ENCODE results near the gene EIF4A3. TPM values are rescaled to one million over a fixed set of nuclear protein-coding genes. Genes with fewer than 3 reads are reported as not detected.

EIF4A3 gene
- total RNA-seq, 2 donors from 2014 or later: 99.8 to 114 TPM

- Histone ChIP-seq H3K9me3 (no peaks in the 10 kb centered on the region), H3K27me3 (no peaks in the 10 kb centered on the region), H3K4me3 (no peak overlapping the region), H3K36me3 (no peaks in the 10 kb centered on the region), H3K9ac (ENCODE audit: low read depth in 2 of 2, low read length in 2 of 2) (no peak overlapping the region), H3K27ac (no peak overlapping the region), H3K4me1 (no peaks in the 10 kb centered on the region)
- no peak for TF ChIP-seq CTCF (IDR thresholded peaks at IDR 0.05)
- DNase-seq: no peak
- intact Hi-C loops (cut with DNase I): no loop called here
Measured at GRCh38 chr17:80108036-80108971, 38.6 kb downstream of the EIF4A3 start.

GRCh38 chr17:80107231-80108021 is 39.5 kb downstream of the EIF4A3 start:
- Histone ChIP-seq H3K36me3 (no peaks in the 10 kb centered on the region), H3K27ac (no peak overlapping the region), H3K27me3 (no peaks in the 10 kb centered on the region), H3K9ac (ENCODE audit: low read depth in 2 of 2, low read length in 2 of 2) (no peak overlapping the region), H3K4me1 (no peaks in the 10 kb centered on the region), H3K9me3 (no peaks in the 10 kb centered on the region), H3K4me3 (no peak overlapping the region)
- no peak for DNase-seq
- intact Hi-C loops (cut with DNase I): no loop called here
- TF ChIP-seq CTCF (IDR thresholded peaks at IDR 0.05): no peak

- Histone ChIP-seq H3K36me3 (no peaks in the 10 kb centered on the region), H3K4me3 (no peak overlapping the region), H3K9ac (ENCODE audit: low read depth in 2 of 2, low read length in 2 of 2) (no peak overlapping the region), H3K27ac (no peak overlapping the region), H3K4me1 (no peaks in the 10 kb centered on the region), H3K9me3 (no peaks in the 10 kb centered on the region), H3K27me3 (no peaks in the 10 kb centered on the region)
- intact Hi-C loops (cut with DNase I): no loop called here
- TF ChIP-seq CTCF (IDR thresholded peaks at IDR 0.05): no peak
- DNase-seq: no peak
Measured at GRCh38 chr17:80106751-80107150, 40.2 kb downstream of the EIF4A3 start.

- H3K36me3 ChIP-seq: no peaks in the 10 kb centered on the region
- intact Hi-C loops (cut with DNase I): no loop called here
Measured at GRCh38 chr17:80106176-80106575, 40.8 kb downstream of the EIF4A3 start.

More at GRCh38 chr17:80106176-80106575, 40.8 kb downstream of the EIF4A3 start:
- H3K4me3 ChIP-seq: no peak overlapping the region
- DNase-seq: no peak
- no peaks in the 10 kb centered on the region for H3K4me1 ChIP-seq
- H3K9me3 ChIP-seq: no peaks in the 10 kb centered on the region
- no peaks in the 10 kb centered on the region for H3K27me3 ChIP-seq
- H3K9ac ChIP-seq (ENCODE audit: low read depth in 2 of 2, low read length in 2 of 2): no peak overlapping the region
- H3K27ac ChIP-seq: no peak overlapping the region
- TF ChIP-seq CTCF (IDR thresholded peaks at IDR 0.05): no peak

All from colonic mucosa (tissue), 4 donors.